WTC11 (cell line): ENCODE results near the gene GPHA2. TPM values are rescaled to one million over a fixed set of nuclear protein-coding genes. Genes with fewer than 3 reads are reported as not detected.

Experiments
- ATAC-seq: fragments of 200-7000 bp; cut with Tn5 transposase; 2 replicates; pipeline ENCODE4 v1.10.0; 2021; ENCODE audit warnings: mild to moderate bottlenecking, moderate library complexity
- CTCF ChIA-PET: fragments of 300-600 bp; sonication (Branson Sonifier 250); formaldehyde crosslinking; loops from one replicate; lab custom pipeline; 2021; ENCODE audit warnings: antibody characterized with exemption; lab: Charles Lee
- POLR2A ChIA-PET: fragments of 350-600 bp; sonication (Branson Sonifier 250); formaldehyde crosslinking; loops from one replicate; lab custom pipeline; 2021; ENCODE audit warnings: antibody characterized with exemption; lab: Charles Lee
- DNase-seq: peaks from one replicate; pipeline ENCODE4 v3.0.0; 2021; ENCODE audit warnings: low spot score
- H3K27ac Mint-ChIP-seq: 2 replicates; pipeline ENCODE4 v1.8.0; 2021; ENCODE audit warnings: mixed read lengths
- H3K27me3 Mint-ChIP-seq: 2 replicates; pipeline ENCODE4 v1.8.0; 2021; ENCODE audit warnings: low read depth, mild to moderate bottlenecking, moderate library complexity, mixed read lengths
- H3K36me3 Mint-ChIP-seq: 2 replicates; pipeline ENCODE4 v1.8.0; 2021; ENCODE audit warnings: mixed read lengths
- H3K4me1 Mint-ChIP-seq: 2 replicates; pipeline ENCODE4 v1.8.0; 2022; ENCODE audit warnings: mixed read lengths
- H3K4me3 Mint-ChIP-seq: 2 replicates; pipeline ENCODE4 v1.8.0; 2021; ENCODE audit warnings: mild to moderate bottlenecking, moderate library complexity, mixed read lengths
- H3K9me3 Mint-ChIP-seq: 2 replicates; pipeline ENCODE4 v1.8.0; 2021; ENCODE audit warnings: mixed read lengths
- AFF4 ChIP-seq: sonication (generic); formaldehyde crosslinking; IDR thresholded peaks from 2 replicates; pipeline ENCODE4 v1.8.1; 2023; ENCODE audit warnings: mild to moderate bottlenecking, missing genetic modification reagents, borderline replicate concordance
- CBFB ChIP-seq: sonication (generic); formaldehyde crosslinking; IDR thresholded peaks from 2 replicates; pipeline ENCODE4 v1.8.1; 2022; ENCODE audit warnings: mild to moderate bottlenecking, low read depth, missing genetic modification reagents
- CDX4 ChIP-seq: fragments of 250-450 bp; sonication (Bioruptor Pico); IDR thresholded peaks from 2 replicates; pipeline ENCODE4 v1.9.0; 2021; ENCODE audit warnings: moderate library complexity, mild to moderate bottlenecking, inconsistent platforms, borderline replicate concordance
- CREB1 ChIP-seq: sonication (generic); formaldehyde crosslinking; IDR thresholded peaks from 2 replicates; pipeline ENCODE4 v1.8.0; 2023; ENCODE audit warnings: mild to moderate bottlenecking, missing genetic modification reagents
- GRHL2 ChIP-seq: fragments of 250-450 bp; sonication (Bioruptor Pico); IDR thresholded peaks from 2 replicates; pipeline ENCODE4 v1.8.0; 2022; ENCODE audit warnings: mild to moderate bottlenecking, moderate library complexity; ENCODE audit not compliant: insufficient replicate concordance, severe bottlenecking
- GTF2I ChIP-seq: fragments of 250-450 bp; sonication (Bioruptor Pico); conservative IDR thresholded peaks from 2 replicates; pipeline ENCODE4 v1.4.0; 2021; ENCODE audit warnings: mild to moderate bottlenecking
- HMGA2 ChIP-seq: fragments of 250-450 bp; sonication (Bioruptor Pico); IDR thresholded peaks from 2 replicates; pipeline ENCODE4 v1.4.0; 2021; ENCODE audit warnings: mild to moderate bottlenecking, moderate library complexity
- IRF2 ChIP-seq: sonication (generic); formaldehyde crosslinking; IDR thresholded peaks from 2 replicates; pipeline ENCODE4 v1.8.0; 2022; ENCODE audit warnings: low read depth, missing genetic modification reagents, borderline replicate concordance
- PREB ChIP-seq: sonication (generic); formaldehyde crosslinking; IDR thresholded peaks from 2 replicates; pipeline ENCODE4 v1.8.1; 2022; ENCODE audit warnings: mild to moderate bottlenecking, missing genetic modification reagents, moderate library complexity, borderline replicate concordance
- TEAD1 ChIP-seq: sonication (generic); formaldehyde crosslinking; IDR thresholded peaks from 2 replicates; pipeline ENCODE4 v1.8.0; 2022; ENCODE audit warnings: mild to moderate bottlenecking, missing genetic modification reagents
- ZNF317 ChIP-seq: sonication (generic); formaldehyde crosslinking; IDR thresholded peaks from 2 replicates; pipeline ENCODE4 v1.8.1; 2023; ENCODE audit warnings: low read depth, mild to moderate bottlenecking, moderate library complexity, missing genetic modification reagents, borderline replicate concordance
- ZNF423 ChIP-seq: fragments of 250-450 bp; sonication (Bioruptor Pico); IDR thresholded peaks from 2 replicates; pipeline ENCODE4 v2.1.2; 2022; ENCODE audit warnings: mild to moderate bottlenecking, moderate library complexity
- ZNF512 ChIP-seq: sonication (generic); formaldehyde crosslinking; IDR thresholded peaks from 2 replicates; pipeline ENCODE4 v1.8.1; 2022; ENCODE audit warnings: missing genetic modification reagents, borderline replicate concordance
- ZSCAN18 ChIP-seq: fragments of 250-450 bp; sonication (Bioruptor Pico); IDR thresholded peaks from 2 replicates; pipeline ENCODE4 v2.1.2; 2022; ENCODE audit warnings: mild to moderate bottlenecking, moderate library complexity
- total RNA-seq: library from RNA; stranded (reverse); gene quantifications from 3 replicates; pipeline ENCODE4 v1.2.3, GENCODE V29; 2021
- TF ChIP-seq, protein P1 (sequence below): sonication (generic); formaldehyde crosslinking; IDR thresholded peaks from 2 replicates; pipeline ENCODE4 v1.8.1; 2022; ENCODE audit warnings: mild to moderate bottlenecking, moderate library complexity, missing genetic modification reagents
- TF ChIP-seq, protein P2 (sequence below): sonication (generic); formaldehyde crosslinking; IDR thresholded peaks from 2 replicates; pipeline ENCODE4 v1.8.1; 2023; ENCODE audit warnings: mild to moderate bottlenecking, missing genetic modification reagents, moderate library complexity

GPHA2 gene
- total RNA-seq, 1 experiment from 2014 or later, result 1.6 TPM

- no peaks in the 10 kb centered on the region for H3K9me3 Mint-ChIP-seq
These were observed 15.8 kb upstream of the GPHA2 start for GRCh38 chr11:64951529-64951928.

More at GRCh38 chr11:64951529-64951928, 15.8 kb upstream of the GPHA2 start:
- Mint-ChIP-seq H3K4me3 (no peak overlapping the region), H3K36me3 (no peaks in the 10 kb centered on the region)
- ATAC-seq, result no peak
- CTCF ChIA-PET, result interaction anchor here (0.6 to 1.6 kb wide), 5 partner anchors 61 to 240 kb away, joined by 3 to 9 read pairs (median 4); partner anchors contain the start of genes ARL2 and RASGRP2
- DNase-seq, result no peak
- TF ChIP-seq, protein P1, sequence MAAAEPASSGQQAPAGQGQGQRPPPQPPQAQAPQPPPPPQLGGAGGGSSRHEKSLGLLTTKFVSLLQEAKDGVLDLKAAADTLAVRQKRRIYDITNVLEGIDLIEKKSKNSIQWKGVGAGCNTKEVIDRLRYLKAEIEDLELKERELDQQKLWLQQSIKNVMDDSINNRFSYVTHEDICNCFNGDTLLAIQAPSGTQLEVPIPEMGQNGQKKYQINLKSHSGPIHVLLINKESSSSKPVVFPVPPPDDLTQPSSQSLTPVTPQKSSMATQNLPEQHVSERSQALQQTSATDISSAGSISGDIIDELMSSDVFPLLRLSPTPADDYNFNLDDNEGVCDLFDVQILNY, result no peak
- TF ChIP-seq GRHL2 (CRISPR knock-in tag) (no peak), PREB (CRISPR knock-in tag) (no peak), ZNF423 (CRISPR knock-in tag) (no peak), GTF2I (CRISPR knock-in tag) (no peak), TEAD1 (no peak), CDX4 (CRISPR knock-in tag) (no peak), CREB1 (CRISPR knock-in tag) (no peak), ZNF512 (CRISPR knock-in tag) (no peak), ZSCAN18 (CRISPR knock-in tag) (no peak), HMGA2 (no peak), CBFB (CRISPR knock-in tag) (no peak), IRF2 (CRISPR knock-in tag) (no peak), ZNF317 (CRISPR knock-in tag) (no peak), AFF4 (CRISPR knock-in tag) (no peak)
- TF ChIP-seq, protein P2, sequence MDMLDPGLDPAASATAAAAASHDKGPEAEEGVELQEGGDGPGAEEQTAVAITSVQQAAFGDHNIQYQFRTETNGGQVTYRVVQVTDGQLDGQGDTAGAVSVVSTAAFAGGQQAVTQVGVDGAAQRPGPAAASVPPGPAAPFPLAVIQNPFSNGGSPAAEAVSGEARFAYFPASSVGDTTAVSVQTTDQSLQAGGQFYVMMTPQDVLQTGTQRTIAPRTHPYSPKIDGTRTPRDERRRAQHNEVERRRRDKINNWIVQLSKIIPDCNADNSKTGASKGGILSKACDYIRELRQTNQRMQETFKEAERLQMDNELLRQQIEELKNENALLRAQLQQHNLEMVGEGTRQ, result no peak
- TF ChIP-seq, all 79 proteins: peak for 0
- peaks cover 5% of the 10 kb centered on the region; the same call in 1 of the 2 replicates for H3K27me3 Mint-ChIP-seq
- POLR2A ChIA-PET, result interaction anchor here (0.6 kb wide), 1 partner anchor 526 kb away, joined by 3 read pairs; no protein-coding TSS in a partner anchor
- no peaks in the 10 kb centered on the region for H3K4me1 Mint-ChIP-seq
- no peak overlapping the region for H3K27ac Mint-ChIP-seq
